ENCODE data around the gene ANO3. TPM values are rescaled to one million over a fixed set of nuclear protein-coding genes. Genes with fewer than 3 reads are reported as not detected.

ANO3 gene
- total and polyA plus RNA-seq, 2 donors (not counting 1 experiment from before 2014, with no cell fraction given) = not detected

DNA sequence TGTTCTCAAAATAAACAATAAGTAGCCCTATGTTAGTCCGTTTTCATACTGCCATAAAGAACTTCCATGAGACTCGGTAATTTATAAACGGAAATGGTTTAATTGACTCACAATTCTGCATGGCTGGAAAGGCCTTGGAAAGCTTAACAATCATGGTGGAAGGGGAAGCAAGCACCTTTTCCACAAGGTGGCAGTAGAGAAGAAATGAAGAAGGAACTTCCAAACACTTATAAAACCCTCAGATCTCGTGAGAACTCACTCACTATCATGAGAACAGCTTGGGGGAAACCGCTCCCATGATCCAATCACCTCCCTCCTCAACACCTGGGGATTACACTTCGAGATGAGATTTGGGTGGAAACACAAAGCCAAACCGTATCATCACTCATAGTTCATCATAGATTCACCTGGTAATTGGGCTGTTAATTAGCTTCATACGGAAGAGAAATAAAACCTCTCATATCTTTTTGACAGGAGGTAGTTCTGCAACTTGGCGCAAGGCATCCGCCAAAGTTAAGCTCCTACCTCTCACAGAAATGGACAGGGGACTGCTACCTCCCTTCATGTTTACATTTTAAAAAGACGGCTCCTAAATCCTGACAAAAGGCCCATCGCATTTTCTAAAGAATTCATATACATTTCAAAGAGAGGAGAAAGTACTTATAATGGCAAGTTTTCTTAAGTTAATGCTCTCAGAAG is 191.1 kb downstream of the ANO3 start:
- no peak for ATAC-seq (ENCODE audit: low read depth)
- CTCF ChIA-PET = no interaction called here

DNA sequence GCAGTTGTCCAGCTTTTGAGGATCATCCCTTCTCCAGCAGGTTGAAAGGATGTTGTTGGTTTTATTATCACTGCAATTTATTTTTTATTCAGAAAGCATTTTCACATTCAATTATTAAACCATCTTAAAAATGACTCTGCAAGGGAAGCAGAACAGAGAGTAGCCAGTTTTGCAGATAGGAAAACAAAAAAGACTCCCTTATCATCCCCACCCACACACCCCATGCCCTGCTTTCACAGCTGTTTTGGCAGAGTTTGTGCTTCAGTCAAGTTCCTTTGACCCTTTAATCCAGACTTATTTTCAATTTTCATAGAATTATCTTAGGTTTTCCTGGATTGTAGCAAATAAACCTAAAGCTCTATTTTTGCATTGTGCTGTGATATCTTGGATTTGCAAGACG is 195.8 kb downstream of the ANO3 start:
- Histone ChIP-seq H3K4me1 (ENCODE audit: control insufficient read depth in 2 of 2, insufficient read depth in 2 of 2, low read length in 2 of 2) (no peaks in the 10 kb centered on the region), H3K27ac (ENCODE audit: low read length in 2 of 2) (no peak overlapping the region), H3K36me3 (replicated peaks in 1 of 2; ENCODE audit: control extremely low read depth in 1 of 2, control insufficient read depth in 1 of 2, extremely low read depth in 1 of 2, insufficient read depth in 2 of 2, low read length in 1 of 2) (no peaks in the 10 kb centered on the region), H3K9ac (ENCODE audit: low read length) (no peak overlapping the region), H3K79me2 (ENCODE audit: control insufficient read depth, insufficient read depth, low read length) (no peaks in the 10 kb centered on the region), H3K4me2 (replicated peaks; ENCODE audit: low read depth, low read length, poor library complexity, severe bottlenecking) (no peak overlapping the region), H4K20me1 (ENCODE audit: control insufficient read depth, insufficient read depth, low read length, poor library complexity, severe bottlenecking) (no peaks in the 10 kb centered on the region), H3K9me3 (ENCODE audit: control extremely low read depth in 1 of 3, control insufficient read depth in 2 of 3, insufficient read depth in 1 of 3, low read length in 2 of 3) (no peaks in the 10 kb centered on the region), H3K4me3 (ENCODE audit: control extremely low read depth in 1 of 5, extremely low read depth in 1 of 5, insufficient read depth in 1 of 5, low read depth in 2 of 5, low read length in 4 of 5) (no peak overlapping the region), H3K27me3 (replicated peaks in 1 of 4; ENCODE audit: control extremely low read depth in 1 of 4, control insufficient read depth in 3 of 4, insufficient read depth in 4 of 4, low read length in 3 of 4) (no peaks in the 10 kb centered on the region), H2AFZ (ENCODE audit: insufficient read depth, low read depth, low read length, poor library complexity, severe bottlenecking) (no peak overlapping the region)
- intact Hi-C loops (cut with micrococcal nuclease) = no loop called here
- TF ChIP-seq, protein P1, sequence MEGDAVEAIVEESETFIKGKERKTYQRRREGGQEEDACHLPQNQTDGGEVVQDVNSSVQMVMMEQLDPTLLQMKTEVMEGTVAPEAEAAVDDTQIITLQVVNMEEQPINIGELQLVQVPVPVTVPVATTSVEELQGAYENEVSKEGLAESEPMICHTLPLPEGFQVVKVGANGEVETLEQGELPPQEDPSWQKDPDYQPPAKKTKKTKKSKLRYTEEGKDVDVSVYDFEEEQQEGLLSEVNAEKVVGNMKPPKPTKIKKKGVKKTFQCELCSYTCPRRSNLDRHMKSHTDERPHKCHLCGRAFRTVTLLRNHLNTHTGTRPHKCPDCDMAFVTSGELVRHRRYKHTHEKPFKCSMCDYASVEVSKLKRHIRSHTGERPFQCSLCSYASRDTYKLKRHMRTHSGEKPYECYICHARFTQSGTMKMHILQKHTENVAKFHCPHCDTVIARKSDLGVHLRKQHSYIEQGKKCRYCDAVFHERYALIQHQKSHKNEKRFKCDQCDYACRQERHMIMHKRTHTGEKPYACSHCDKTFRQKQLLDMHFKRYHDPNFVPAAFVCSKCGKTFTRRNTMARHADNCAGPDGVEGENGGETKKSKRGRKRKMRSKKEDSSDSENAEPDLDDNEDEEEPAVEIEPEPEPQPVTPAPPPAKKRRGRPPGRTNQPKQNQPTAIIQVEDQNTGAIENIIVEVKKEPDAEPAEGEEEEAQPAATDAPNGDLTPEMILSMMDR (IDR thresholded peaks at IDR 0.05) = no peak
- TF ChIP-seq EZH2 (IDR thresholded peaks at IDR 0.05; ENCODE audit: borderline replicate concordance, insufficient read depth, low read depth, low read length, poor library complexity, severe bottlenecking) = no peak
- ChIA-PET CTCF (no interaction called here), POLR2A (no interaction called here)
- DNase-seq (no peak), ATAC-seq (ENCODE audit: low read depth) (no peak)
- no peaks in the 10 kb centered on the region for H3K27me3 Mint-ChIP-seq
- no peak overlapping the region for H3K27ac Mint-ChIP-seq
- H3K4me1 Mint-ChIP-seq = no peaks in the 10 kb centered on the region
- H3K9me3 Mint-ChIP-seq (ENCODE audit: insufficient read depth) = no peaks in the 10 kb centered on the region
- no peak overlapping the region for H3K4me3 Mint-ChIP-seq
- no CpG with 5 or more reads among the region's 1 CpG for WGBS (ENCODE audit: insufficient coverage)

More for the DNA sequence above, 191.1 kb downstream of the ANO3 start:
- no peak for DNase-seq
- H3K4me3 ChIP-seq (ENCODE audit: control extremely low read depth in 1 of 5, extremely low read depth in 1 of 5, insufficient read depth in 1 of 5, low read depth in 2 of 5, low read length in 4 of 5) = no peak overlapping the region
- intact Hi-C loops (cut with micrococcal nuclease) = no loop called here
- no peaks in the 10 kb centered on the region for H3K4me1 ChIP-seq (ENCODE audit: control insufficient read depth in 2 of 2, insufficient read depth in 2 of 2, low read length in 2 of 2)
- no peaks in the 10 kb centered on the region for H3K27me3 ChIP-seq (replicated peaks in 1 of 4; ENCODE audit: control extremely low read depth in 1 of 4, control insufficient read depth in 3 of 4, insufficient read depth in 4 of 4, low read length in 3 of 4)
- H2AFZ ChIP-seq (ENCODE audit: insufficient read depth, low read depth, low read length, poor library complexity, severe bottlenecking) = no peak overlapping the region
- 80% methylated on average over 2 of the region's 12 CpGs for WGBS (ENCODE audit: insufficient coverage)
- H4K20me1 ChIP-seq (ENCODE audit: control insufficient read depth, insufficient read depth, low read length, poor library complexity, severe bottlenecking) = no peaks in the 10 kb centered on the region
- POLR2A ChIA-PET = no interaction called here
- H3K4me2 ChIP-seq (replicated peaks; ENCODE audit: low read depth, low read length, poor library complexity, severe bottlenecking) = no peak overlapping the region
- TF ChIP-seq, protein P1 (IDR thresholded peaks at IDR 0.05) = no peak
- TF ChIP-seq EZH2 (IDR thresholded peaks at IDR 0.05; ENCODE audit: borderline replicate concordance, insufficient read depth, low read depth, low read length, poor library complexity, severe bottlenecking) = no peak
- H3K4me3 Mint-ChIP-seq = no peak overlapping the region
- H3K27ac Mint-ChIP-seq = no peak overlapping the region
- no peaks in the 10 kb centered on the region for H3K27me3 Mint-ChIP-seq
- H3K4me1 Mint-ChIP-seq = no peaks in the 10 kb centered on the region
- H3K9me3 Mint-ChIP-seq (ENCODE audit: insufficient read depth) = no peaks in the 10 kb centered on the region
- no peaks in the 10 kb centered on the region for H3K79me2 ChIP-seq (ENCODE audit: control insufficient read depth, insufficient read depth, low read length)
- no peaks in the 10 kb centered on the region for H3K36me3 ChIP-seq (replicated peaks in 1 of 2; ENCODE audit: control extremely low read depth in 1 of 2, control insufficient read depth in 1 of 2, extremely low read depth in 1 of 2, insufficient read depth in 2 of 2, low read length in 1 of 2)
- no peak overlapping the region for H3K27ac ChIP-seq (ENCODE audit: low read length in 2 of 2)
- H3K9me3 ChIP-seq (ENCODE audit: control extremely low read depth in 1 of 3, control insufficient read depth in 2 of 3, insufficient read depth in 1 of 3, low read length in 2 of 3) = no peaks in the 10 kb centered on the region
- H3K9ac ChIP-seq (ENCODE audit: low read length) = no peak overlapping the region
